ENCODE data around the gene FAAP20. TPM values are rescaled to one million over a fixed set of nuclear protein-coding genes. Genes with fewer than 3 reads are reported as not detected.
A peak's percentile ranks its signal among the peaks of the same experiment; 100 is the strongest.

The FAAP20 gene
- total and polyA plus RNA-seq, 9 of the 15 experiments (the other 6 are each of a cell fraction or from before 2014, with no cell fraction given), result 0.58 to 143 (median 9.9) TPM

- peak in 1 of 3 experiments; percentile 46; a peak in 1 of 6 replicates for TF ChIP-seq ZBTB11 (CRISPR knock-in tag; IDR thresholded peaks at IDR 0.05)
- no peak for TF ChIP-seq SRSF7 (optimal IDR thresholded peaks at IDR 0.05; ENCODE audit: low read depth, low read length)
- no peak for TF ChIP-seq FOXO4 (CRISPR knock-in tag; IDR thresholded peaks at IDR 0.05)
- peak; percentile 70; the same call in 1 of the 2 replicates for TF ChIP-seq ZNF589 (CRISPR knock-in tag; IDR thresholded peaks at IDR 0.05; ENCODE audit: low read depth)
- TF ChIP-seq SAFB2 (IDR thresholded peaks at IDR 0.05; ENCODE audit: borderline replicate concordance, low read depth, low read length, severe bottlenecking), result no peak
- no peak for TF ChIP-seq CCNT2 (IDR thresholded peaks at IDR 0.05; ENCODE audit: borderline replicate concordance, extremely low read depth, insufficient read length, low read depth, low read length)
- no peak for TF ChIP-seq CEBPG (CRISPR knock-in tag; IDR thresholded peaks at IDR 0.05)
- TF ChIP-seq CEBPG (tag; conservative IDR thresholded peaks at IDR 0.05 in 1 of 2, IDR thresholded peaks at IDR 0.05 in 1 of 2), result no peak
- TF ChIP-seq ZNF431 (CRISPR knock-in tag; IDR thresholded peaks at IDR 0.05), result peak; percentile 80
- 0 out of 2 replicates have a peak, but pooled peaks have one; percentile 35 for TF ChIP-seq CREB1 (IDR thresholded peaks at IDR 0.05)
- TF ChIP-seq CREB1 (CRISPR knock-in tag; IDR thresholded peaks at IDR 0.05), result peak; percentile 60; the same call in 1 of the 2 replicates
- TF ChIP-seq CREB5 (CRISPR knock-in tag; IDR thresholded peaks at IDR 0.05), result 0 out of 2 replicates have a peak, but pooled peaks have one; percentile 18
- TF ChIP-seq ZNF224 (CRISPR knock-in tag; IDR thresholded peaks at IDR 0.05), result peak; percentile 63
- no peak for TF ChIP-seq E4F1 (CRISPR knock-in tag; IDR thresholded peaks at IDR 0.05; ENCODE audit: borderline replicate concordance)
- no peak for TF ChIP-seq PTRF (tag; IDR thresholded peaks at IDR 0.05)
- no peak; the same call in 1 of the 2 replicates for TF ChIP-seq BACH1 (tag; IDR thresholded peaks at IDR 0.05)
- no peak; the same call in 1 of the 2 replicates for TF ChIP-seq CBX5 (IDR thresholded peaks at IDR 0.05; ENCODE audit: borderline replicate concordance, low read depth)
- TF ChIP-seq TRIM24 (IDR thresholded peaks at IDR 0.05), result no peak
Observed at GRCh38 chr1:2175681-2176454, 18.7 kb downstream of the FAAP20 start (continued).
